K562 (cell line): Measurements from ENCODE around the gene VPS26A. TPM values are rescaled to one million over a fixed set of nuclear protein-coding genes. Genes with fewer than 3 reads are reported as not detected.

Experiments used
- ATAC-seq: fragments of 200-7000 bp; cut with Tn5 transposase; 3 replicates; pipeline ENCODE4 v1.9.1; 2020; ENCODE audit warnings: moderate library complexity
- BruUV-seq: library from RNA; stranded (reverse); fragments of 400-500 nt; replicated peaks from 2 replicates; lab custom pipeline; 2021; lab: Mats Ljungman, UMichigan
- CTCF ChIA-PET: fragments of 300-600 bp; formaldehyde crosslinking; extraction: SDS; loops from one replicate; lab custom pipeline; 2021; ENCODE audit warnings: low intra/inter-chr PET ratio; lab: Yijun Ruan, JAX
- POLR2A ChIA-PET: fragments of 300-600, 350-650 bp; sonication (Branson Sonifier 250); formaldehyde crosslinking; extraction: SDS; loops from one replicate; lab custom pipeline; 2021; ENCODE audit warnings: antibody characterized with exemption, inconsistent platforms; lab: Yijun Ruan, JAX
- DNase-seq, 4 experiments: peaks; one replicate each; pipeline versions ENCODE4 v3.0.0 to v3.0.0-alpha.2; 2011 to 2018; ENCODE audit warnings: low spot score in 3 of 4, mixed read lengths in 3 of 4; ENCODE audit errors: extremely low read depth in 1 of 4
- FAIRE-seq: peaks from 2 replicates; lab custom pipeline; 2011; peaks lifted over from hg19 to GRCh38; lab: Jason Lieb, UNC
- H2AFZ ChIP-seq: 2 replicates; pipeline ENCODE4 v1.6.0; 2011; ENCODE audit warnings: low read depth, low read length, control low read depth, inconsistent platforms
- H3K27ac ChIP-seq: fragments of 200-600 bp; 3 replicates; pipeline ENCODE4 v1.8.0; 2011; ENCODE audit warnings: low read depth, mild to moderate bottlenecking, control low read depth, inconsistent platforms, low read length, moderate library complexity, mixed read lengths; ENCODE audit errors: extremely low read depth
- H3K27me3 ChIP-seq, 2 experiments: fragments of 300-600 bp in 1 of 2; 2 replicates in 1 of 2; 3 replicates in 1 of 2; pipeline versions ENCODE4 v1.6.0 to v1.8.0; 2011; ENCODE audit warnings: inconsistent platforms in 2 of 2, low read length in 2 of 2, mild to moderate bottlenecking in 1 of 2, mixed read lengths in 1 of 2, moderate library complexity in 1 of 2; ENCODE audit not compliant: control insufficient read depth in 2 of 2, insufficient read depth in 2 of 2
- H3K36me3 ChIP-seq: fragments of 300-600 bp; 3 replicates; pipeline ENCODE4 v1.8.0; 2011; ENCODE audit warnings: mild to moderate bottlenecking, low read length, inconsistent platforms; ENCODE audit not compliant: control insufficient read depth, insufficient read depth
- H3K4me1 ChIP-seq, 2 experiments: fragments of 200-600 bp in 1 of 2; replicated peaks in 1 of 2; 2 replicates in 1 of 2; 3 replicates in 1 of 2; pipeline versions ENCODE4 v1.5.1 to v1.8.0; 2011; ENCODE audit warnings: inconsistent platforms in 2 of 2, low read length in 2 of 2, mild to moderate bottlenecking in 1 of 2, mixed read lengths in 1 of 2, moderate library complexity in 1 of 2; ENCODE audit not compliant: control insufficient read depth in 2 of 2, insufficient read depth in 2 of 2
- H3K4me2 ChIP-seq: 2 replicates; pipeline ENCODE4 v1.6.1; 2011; ENCODE audit warnings: low read length, control low read depth, inconsistent platforms, mixed read lengths; ENCODE audit not compliant: insufficient read depth
- H3K4me3 ChIP-seq: fragments of 200-600 bp; sonication (generic), shearing (Covaris generic); 2 replicates; pipeline ENCODE4 v1.5.1; 2016; ENCODE audit warnings: control low read depth, inconsistent platforms
- H3K79me2 ChIP-seq: fragments of 200-600 bp; 3 replicates; pipeline ENCODE4 v1.8.0; 2011; ENCODE audit warnings: low read length, inconsistent platforms; ENCODE audit not compliant: control insufficient read depth, insufficient read depth
- H3K9ac ChIP-seq, 2 experiments: 2 replicates each; pipeline versions ENCODE4 v1.6.0 to v1.6.1; 2011; ENCODE audit warnings: low read depth in 2 of 2, low read length in 2 of 2, control low read depth in 1 of 2, inconsistent platforms in 1 of 2, mild to moderate bottlenecking in 1 of 2, mixed read lengths in 1 of 2; ENCODE audit not compliant: insufficient read depth in 1 of 2
- H3K9me1 ChIP-seq: one replicate; pipeline ENCODE4 v1.6.0; 2011; ENCODE audit warnings: inconsistent platforms, mild to moderate bottlenecking, low read length, moderate library complexity; ENCODE audit not compliant: control insufficient read depth, insufficient read depth
- H3K9me3 ChIP-seq: replicated peaks from 2 replicates; pipeline ENCODE4 v1.5.1; 2011; ENCODE audit warnings: low read depth, low read length, inconsistent platforms; ENCODE audit not compliant: control insufficient read depth, insufficient read depth
- H4K20me1 ChIP-seq: replicated peaks from 2 replicates; pipeline ENCODE4 v1.6.1; 2011; ENCODE audit warnings: low read length, inconsistent platforms, mixed read lengths; ENCODE audit not compliant: control insufficient read depth, insufficient read depth
- ATF2 ChIP-seq: sonication (generic); formaldehyde crosslinking; IDR thresholded peaks from 2 replicates; pipeline ENCODE4 v1.8.1; 2022; ENCODE audit warnings: missing genetic modification reagents
- EWSR1 ChIP-seq: fragments of 450-650 bp; IDR thresholded peaks from 2 replicates; pipeline ENCODE4 v1.6.1; 2018; ENCODE audit warnings: borderline replicate concordance, mild to moderate bottlenecking, low read depth, moderate library complexity; ENCODE audit not compliant: partially characterized antibody
- FOXJ3 ChIP-seq: sonication (generic); formaldehyde crosslinking; IDR thresholded peaks from 2 replicates; pipeline ENCODE4 v1.4.0; 2020; ENCODE audit warnings: mild to moderate bottlenecking, missing genetic modification reagents
- GTF2F1 ChIP-seq: IDR thresholded peaks from 2 replicates; pipeline ENCODE4 v1.6.1; 2011; ENCODE audit warnings: low read depth, low read length, improper control_type of control experiment
- LEF1 ChIP-seq: fragments of 450-650 bp; IDR thresholded peaks from 2 replicates; pipeline ENCODE4 v1.6.1; 2016; ENCODE audit warnings: mild to moderate bottlenecking
- MAFG ChIP-seq: fragments of 450-650 bp; conservative IDR thresholded peaks from 2 replicates; pipeline ENCODE4 v1.6.1; 2016; ENCODE audit warnings: missing genetic modification characterization, missing compliant biosample characterization
- MAZ ChIP-seq, 2 experiments: fragments of 450-650 bp in 1 of 2; sonication (generic) in 1 of 2; formaldehyde crosslinking; IDR thresholded peaks in 1 of 2; conservative IDR thresholded peaks in 1 of 2; 2 replicates each; pipeline versions ENCODE4 v1.4.0 to v1.5.0; 2020; ENCODE audit warnings: mild to moderate bottlenecking in 1 of 2, missing genetic modification reagents in 1 of 2
- MCM5 ChIP-seq: fragments of 450-650 bp; IDR thresholded peaks from 2 replicates; pipeline ENCODE4 v1.6.1; 2016; ENCODE audit warnings: low read depth
- PHF8 ChIP-seq: fragments of 200-600 bp; sonication (generic); IDR thresholded peaks from 2 replicates; pipeline ENCODE4 v1.6.1; 2012; ENCODE audit warnings: mixed run types, mild to moderate bottlenecking, inconsistent platforms, low read length, moderate library complexity, borderline replicate concordance
- RAD21 ChIP-seq, 2 experiments: fragments of 250-450 bp in 1 of 2; fragments of 450-650 bp in 1 of 2; sonication (Bioruptor Pico) in 1 of 2; formaldehyde crosslinking in 1 of 2; IDR thresholded peaks in 1 of 2; conservative IDR thresholded peaks in 1 of 2; 2 replicates each; pipeline versions ENCODE4 v1.4.0 to v1.8.0; 2020 to 2022; ENCODE audit warnings: mild to moderate bottlenecking in 2 of 2, moderate library complexity in 1 of 2
- RBBP5 ChIP-seq: fragments of 200-600 bp; sonication (generic); IDR thresholded peaks from 2 replicates; pipeline ENCODE4 v1.6.1; 2012; ENCODE audit warnings: borderline replicate concordance, mild to moderate bottlenecking, low read length, control low read depth, inconsistent platforms; ENCODE audit not compliant: insufficient read depth, poor library complexity, severe bottlenecking
- SAFB ChIP-seq: fragments of 200-400 bp; formaldehyde crosslinking; IDR thresholded peaks from 2 replicates; pipeline ENCODE4 v1.6.1; 2017; ENCODE audit warnings: low read depth, low read length, borderline replicate concordance
- ZNF134 ChIP-seq: fragments of 250-450 bp; sonication (Bioruptor Pico); conservative IDR thresholded peaks from 2 replicates; pipeline ENCODE4 v1.4.0; 2020
- ZNF311 ChIP-seq: fragments of 250-450 bp; sonication (Bioruptor Pico); IDR thresholded peaks from 2 replicates; pipeline ENCODE4 v1.4.0; 2020; ENCODE audit warnings: mild to moderate bottlenecking, moderate library complexity
- WGBS: fragments of 100-300 bp; shearing (Covaris generic); methylation state at CpG from one replicate; pipeline ENCODE4 v1.1.6; 2016; ENCODE audit warnings: low coverage, mixed read lengths; ENCODE audit not compliant: insufficient coverage; ENCODE audit errors: missing lambda C conversion rate; 5-methylcytosine and 5-hydroxymethylcytosine counted together
- in situ Hi-C: fragments of 300-500 bp; cut with MboI; formaldehyde crosslinking; loops from 4 replicates; pipeline ENCODE4 v1.15.0; 2018; ENCODE audit warnings: inconsistent platforms, mixed read lengths
- intact Hi-C: fragments of 100-400 bp; cut with micrococcal nuclease; formaldehyde crosslinking; loops from 2 replicates; pipeline ENCODE4 v1.14.2; 2022
- polyA plus RNA-seq, 8 experiments: library from polyadenylated mRNA; depleted of rRNA in 4 of 8; stranded (reverse) in 5 of 8; unstranded in 3 of 8; fragments of >200 nt; fragmentation: Nextera tagmentation in 2 of 8; fragmentation: Illumina TruSeq in 1 of 8; extraction: Ambion mirVana in 2 of 8; extraction: Trizol in 1 of 8; gene quantifications; 2 replicates each; pipeline versions ENCODE4 v1.2.1 to v1.2.3, GENCODE V29; 2011 to 2014; ENCODE audit warnings: inconsistent platforms in 1 of 8, missing spikeins in 1 of 8
- total RNA-seq, 7 experiments: library from RNA; depleted of rRNA in 6 of 7; stranded (reverse); fragments of >200 nt in 6 of 7; fragmentation: Illumina TruSeq in 2 of 7; extraction: Trizol in 2 of 7; gene quantifications; 2 replicates each; pipeline versions ENCODE4 v1.2.1 to v1.2.3, GENCODE V29; 2011 to 2021; ENCODE audit warnings: low replicate concordance in 1 of 7
- TF ChIP-seq, protein P1 (sequence below): fragments of 250-450 bp; sonication (Bioruptor Pico); IDR thresholded peaks from 2 replicates; pipeline ENCODE4 v1.4.0; 2020; ENCODE audit warnings: mild to moderate bottlenecking, moderate library complexity
- TF ChIP-seq, protein P2 (sequence below): sonication (generic); formaldehyde crosslinking; IDR thresholded peaks from 2 replicates; pipeline ENCODE4 v1.8.1; 2023; ENCODE audit warnings: mild to moderate bottlenecking, missing genetic modification reagents

VPS26A gene
- total and polyA plus RNA-seq, 9 of the 15 experiments (the other 6 are each of a cell fraction or from before 2014, with no cell fraction given) = 47.1 to 137 (median 69.3) TPM

- no peak overlapping the region for H2AFZ ChIP-seq
- H3K27me3 ChIP-seq = no peaks in the 10 kb centered on the region
- ChIA-PET POLR2A (interaction anchor here (1.2 to 12.6 kb wide), 3 partner anchors 8 to 18 kb away, joined by 5 to 95 read pairs (median 5); no protein-coding TSS in a partner anchor), CTCF (interaction anchor here (0.7 kb wide), 1 partner anchor 10 kb away, joined by 3 read pairs; no protein-coding TSS in a partner anchor)
- H3K4me1 ChIP-seq = peaks cover 3 to 53% of the 10 kb centered on the region in 2 experiments
- H3K27ac ChIP-seq = no peak overlapping the region
- H3K9me3 ChIP-seq = no peaks in the 10 kb centered on the region
- no peak overlapping the region for H3K9ac ChIP-seq
- H3K4me3 ChIP-seq = no peak overlapping the region
- ATAC-seq = no peak
- H4K20me1 ChIP-seq = no peaks in the 10 kb centered on the region
- H3K79me2 ChIP-seq = no peaks in the 10 kb centered on the region
- FAIRE-seq = no peak
- BruUV-seq = no TSS peak
- 74% methylated on average over 6 of the region's 6 CpGs for WGBS
- in situ Hi-C loops = no loop called here
- no peaks in the 10 kb centered on the region for H3K9me1 ChIP-seq
- peaks cover 3% of the 10 kb centered on the region; the same call in 1 of the 3 replicates for H3K36me3 ChIP-seq
- DNase-seq = no peak
- H3K4me2 ChIP-seq = no peak overlapping the region
- intact Hi-C loops = loop anchor here (5.0 kb wide), 1 partner anchor 92 kb away; the partner anchor contains the start of gene VPS26A
- TF ChIP-seq ZNF134 (CRISPR knock-in tag) = no peak
- no peak for TF ChIP-seq GTF2F1
- TF ChIP-seq EWSR1 = no peak
- TF ChIP-seq FOXJ3 (CRISPR knock-in tag) = no peak
- TF ChIP-seq ZNF311 = no peak
- TF ChIP-seq RAD21 (CRISPR knock-in tag; conservative IDR thresholded peaks at IDR 0.05 in 1 of 2, IDR thresholded peaks at IDR 0.05 in 1 of 2) = no peak
- no peak for TF ChIP-seq MCM5
- TF ChIP-seq MAZ (CRISPR knock-in tag; conservative IDR thresholded peaks at IDR 0.05 in 1 of 2, IDR thresholded peaks at IDR 0.05 in 1 of 2) = 0 out of 4 replicates have a peak, but pooled peaks of 1 of the 2 experiments have one; percentile 1
- TF ChIP-seq, protein P1, sequence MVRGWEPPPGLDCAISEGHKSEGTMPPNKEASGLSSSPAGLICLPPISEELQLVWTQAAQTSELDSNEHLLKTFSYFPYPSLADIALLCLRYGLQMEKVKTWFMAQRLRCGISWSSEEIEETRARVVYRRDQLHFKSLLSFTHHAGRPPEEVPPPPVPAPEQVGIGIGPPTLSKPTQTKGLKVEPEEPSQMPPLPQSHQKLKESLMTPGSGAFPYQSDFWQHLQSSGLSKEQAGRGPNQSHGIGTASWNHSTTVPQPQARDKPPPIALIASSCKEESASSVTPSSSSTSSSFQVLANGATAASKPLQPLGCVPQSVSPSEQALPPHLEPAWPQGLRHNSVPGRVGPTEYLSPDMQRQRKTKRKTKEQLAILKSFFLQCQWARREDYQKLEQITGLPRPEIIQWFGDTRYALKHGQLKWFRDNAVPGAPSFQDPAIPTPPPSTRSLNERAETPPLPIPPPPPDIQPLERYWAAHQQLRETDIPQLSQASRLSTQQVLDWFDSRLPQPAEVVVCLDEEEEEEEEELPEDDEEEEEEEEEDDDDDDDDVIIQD = no peak
- TF ChIP-seq PHF8 = no peak
- no peak for TF ChIP-seq RBBP5
- peak; percentile 87 for TF ChIP-seq MAFG
- no peak for TF ChIP-seq LEF1
- no peak for TF ChIP-seq SAFB
- TF ChIP-seq, protein P2, sequence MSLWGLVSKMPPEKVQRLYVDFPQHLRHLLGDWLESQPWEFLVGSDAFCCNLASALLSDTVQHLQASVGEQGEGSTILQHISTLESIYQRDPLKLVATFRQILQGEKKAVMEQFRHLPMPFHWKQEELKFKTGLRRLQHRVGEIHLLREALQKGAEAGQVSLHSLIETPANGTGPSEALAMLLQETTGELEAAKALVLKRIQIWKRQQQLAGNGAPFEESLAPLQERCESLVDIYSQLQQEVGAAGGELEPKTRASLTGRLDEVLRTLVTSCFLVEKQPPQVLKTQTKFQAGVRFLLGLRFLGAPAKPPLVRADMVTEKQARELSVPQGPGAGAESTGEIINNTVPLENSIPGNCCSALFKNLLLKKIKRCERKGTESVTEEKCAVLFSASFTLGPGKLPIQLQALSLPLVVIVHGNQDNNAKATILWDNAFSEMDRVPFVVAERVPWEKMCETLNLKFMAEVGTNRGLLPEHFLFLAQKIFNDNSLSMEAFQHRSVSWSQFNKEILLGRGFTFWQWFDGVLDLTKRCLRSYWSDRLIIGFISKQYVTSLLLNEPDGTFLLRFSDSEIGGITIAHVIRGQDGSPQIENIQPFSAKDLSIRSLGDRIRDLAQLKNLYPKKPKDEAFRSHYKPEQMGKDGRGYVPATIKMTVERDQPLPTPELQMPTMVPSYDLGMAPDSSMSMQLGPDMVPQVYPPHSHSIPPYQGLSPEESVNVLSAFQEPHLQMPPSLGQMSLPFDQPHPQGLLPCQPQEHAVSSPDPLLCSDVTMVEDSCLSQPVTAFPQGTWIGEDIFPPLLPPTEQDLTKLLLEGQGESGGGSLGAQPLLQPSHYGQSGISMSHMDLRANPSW (CRISPR knock-in tag) = no peak
- TF ChIP-seq ATF2 = no peak
Measured at GRCh38 chr10:69214666-69215131, 90.7 kb downstream of the VPS26A start.
